OCI-LY3 (cell line): ENCODE results near the gene CIAPIN1.

Experiments used
- CTCF ChIP-seq: fragments of 200-600, 300-600 bp; sonication (generic); IDR thresholded peaks from 2 replicates; pipeline ENCODE4 v1.5.1; 2014; ENCODE audit warnings: antibody characterized with exemption, low read length, low read depth
- EZH2phosphoT487 ChIP-seq: fragments of 200-600 bp; shearing (Covaris generic); IDR thresholded peaks from 2 replicates; pipeline ENCODE4 v1.6.1; 2018; ENCODE audit warnings: antibody characterized with exemption, mixed run types, low read depth

GRCh38 chr16:57419506-57419905, 27.7 kb downstream of the CIAPIN1 start:
- TF ChIP-seq CTCF (no peak), EZH2phosphoT487 (no peak)
